GM06990 (cell line): Measurements from ENCODE around the gene RPS27L.
A peak's percentile ranks its signal among the peaks of the same experiment; 100 is the strongest.

Experiments used
- DNase-seq: peaks from one replicate; pipeline ENCODE4 v3.0.0-alpha.2; 2011; ENCODE audit not compliant: insufficient read length; ENCODE audit errors: extremely low read depth
- H3K27me3 ChIP-seq: replicated peaks from 2 replicates; pipeline ENCODE4 v1.6.0; 2011; ENCODE audit warnings: low read length; ENCODE audit not compliant: control insufficient read depth, insufficient read depth
- H3K36me3 ChIP-seq: 2 replicates; pipeline ENCODE4 v1.5.1; 2011; ENCODE audit warnings: low read length; ENCODE audit not compliant: control insufficient read depth, insufficient read depth
- H3K4me3 ChIP-seq: replicated peaks from 2 replicates; pipeline ENCODE4 v1.5.1; 2011; ENCODE audit warnings: low read depth, mild to moderate bottlenecking, control low read depth, low read length
- CTCF ChIP-seq: IDR thresholded peaks from 2 replicates; pipeline ENCODE4 v1.5.1; 2011; ENCODE audit warnings: low read length, control low read depth, mild to moderate bottlenecking, inconsistent platforms; ENCODE audit not compliant: insufficient read depth, poor library complexity, severe bottlenecking

The RPS27L gene

DNA sequence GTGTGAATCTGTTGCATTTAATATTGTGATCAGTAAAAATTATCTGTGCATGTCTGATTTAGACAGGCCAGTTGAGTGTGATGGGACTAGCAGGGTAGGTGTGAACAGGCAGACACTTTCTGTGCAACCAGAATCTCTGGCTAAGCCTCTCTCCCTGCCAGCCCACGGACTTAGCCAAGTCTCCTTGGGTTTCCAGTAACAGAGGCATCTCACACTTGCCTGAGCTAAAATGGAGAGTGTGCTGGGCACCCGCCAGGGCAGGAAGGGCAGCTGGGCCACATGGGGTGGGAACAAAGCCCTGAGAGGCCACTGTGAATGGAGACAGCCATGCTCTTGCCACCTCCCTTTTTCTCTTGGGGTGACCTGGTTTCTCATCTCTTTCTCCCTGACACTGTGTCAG is 12.5 kb upstream of the RPS27L start:
- TF ChIP-seq CTCF, result no peak
- no peaks in the 10 kb centered on the region for H3K27me3 ChIP-seq
- H3K4me3 ChIP-seq, result no peak overlapping the region
- DNase-seq, result no peak
- H3K36me3 ChIP-seq, result no peaks in the 10 kb centered on the region

DNA sequence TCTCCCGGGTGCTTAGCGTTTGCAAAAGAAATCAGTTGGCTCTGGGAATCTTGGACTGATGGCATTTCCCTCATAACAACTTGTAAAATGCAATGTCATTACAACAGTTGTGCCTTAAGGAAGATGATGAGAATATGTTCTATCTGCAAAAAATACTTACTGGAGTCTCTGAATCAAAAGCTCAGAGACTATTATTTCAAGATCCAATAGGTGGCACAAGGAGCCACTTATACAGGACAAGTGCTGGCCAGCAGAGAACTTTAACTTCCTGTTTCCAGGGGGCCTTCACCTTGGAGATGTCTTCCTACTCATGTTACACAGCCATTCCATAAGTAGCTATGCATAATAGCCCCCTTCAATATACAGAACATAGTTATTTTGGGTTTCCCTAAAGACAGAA is 8.9 kb upstream of the RPS27L start:
- Histone ChIP-seq H3K4me3 (no peak overlapping the region), H3K36me3 (no peaks in the 10 kb centered on the region), H3K27me3 (no peaks in the 10 kb centered on the region)
- no peak for DNase-seq
- peak; percentile 14 for TF ChIP-seq CTCF

DNA sequence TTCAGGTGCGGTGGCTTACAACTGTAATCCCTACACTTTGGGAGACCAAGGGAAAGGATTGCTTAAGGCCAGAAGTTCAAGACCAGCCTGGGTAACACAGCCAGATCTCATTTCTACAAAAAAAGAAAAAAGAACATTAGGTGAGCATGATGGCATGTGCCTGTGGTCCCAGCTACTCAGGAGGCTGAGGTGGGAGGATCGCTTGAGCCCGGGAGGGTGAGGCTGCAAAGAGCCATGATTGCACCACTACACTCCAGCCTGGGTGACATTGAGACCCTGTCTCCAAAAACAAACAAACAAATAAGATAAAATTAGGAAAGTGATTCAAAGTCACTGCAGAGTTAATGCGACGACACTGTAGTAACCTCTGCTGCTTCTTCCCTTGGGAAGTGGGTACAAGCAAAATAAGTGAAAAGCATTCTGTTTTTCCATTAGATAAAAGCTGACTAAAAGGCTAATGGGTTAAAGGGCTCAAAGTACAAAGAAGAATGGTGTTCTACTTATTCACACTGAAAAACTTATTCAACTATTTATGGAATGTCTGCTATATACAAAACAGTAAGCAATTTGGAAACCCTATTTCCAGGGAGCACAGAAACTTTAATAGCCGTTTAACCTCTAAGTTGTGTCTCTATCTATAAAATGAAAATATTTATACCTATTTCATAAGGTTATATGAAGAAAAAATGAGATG is 8.0 kb upstream of the RPS27L start:
- DNase-seq, result no peak
- Histone ChIP-seq H3K4me3 (no peak overlapping the region), H3K36me3 (no peaks in the 10 kb centered on the region), H3K27me3 (no peaks in the 10 kb centered on the region)
- TF ChIP-seq CTCF, result no peak

- Histone ChIP-seq H3K36me3 (no peaks in the 10 kb centered on the region), H3K4me3 (no peak overlapping the region), H3K27me3 (no peaks in the 10 kb centered on the region)
- no peak for DNase-seq
- no peak for TF ChIP-seq CTCF
Observed at GRCh38 chr15:63163217-63163616, 5.9 kb upstream of the RPS27L start.

DNA sequence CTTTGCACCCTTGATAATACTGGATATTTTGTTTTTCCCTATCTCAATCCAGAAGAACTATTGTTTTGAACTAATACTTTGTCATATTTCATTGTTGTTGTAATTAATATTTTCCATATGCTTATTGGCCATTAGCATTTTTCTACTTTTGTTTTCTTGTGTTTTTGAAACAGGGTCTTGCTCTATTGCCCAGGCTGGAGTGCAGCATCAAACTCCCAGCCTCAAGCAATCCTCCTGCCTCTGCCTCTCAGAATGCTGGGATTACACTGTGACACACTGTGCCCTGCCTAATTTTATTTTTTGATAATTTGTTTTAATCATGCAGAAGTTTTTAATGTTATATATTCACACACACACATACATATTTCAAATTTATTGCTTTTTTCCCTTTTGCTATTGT is 3.4 kb upstream of the RPS27L start:
- TF ChIP-seq CTCF, result no peak

More for the DNA sequence above, 3.4 kb upstream of the RPS27L start:
- H3K27me3 ChIP-seq, result no peaks in the 10 kb centered on the region
- H3K36me3 ChIP-seq, result no peaks in the 10 kb centered on the region
- no peak for DNase-seq
- H3K4me3 ChIP-seq, result no peak overlapping the region
